NCI-H2081 treated with DMSO at 0.1 percent for 48 hours (cell line): Measurements from ENCODE around the gene OR51B5.
"Not testable (repeated sequence)": the region's sequence is repeated elsewhere in the genome, so short reads cannot be mapped to it uniquely, and the experiment has no call there.

Experiments
- DNase-seq: peaks from one replicate; lab custom pipeline; 2025; lab: John Stamatoyannopoulos, UW

OR51B5 gene

DNA sequence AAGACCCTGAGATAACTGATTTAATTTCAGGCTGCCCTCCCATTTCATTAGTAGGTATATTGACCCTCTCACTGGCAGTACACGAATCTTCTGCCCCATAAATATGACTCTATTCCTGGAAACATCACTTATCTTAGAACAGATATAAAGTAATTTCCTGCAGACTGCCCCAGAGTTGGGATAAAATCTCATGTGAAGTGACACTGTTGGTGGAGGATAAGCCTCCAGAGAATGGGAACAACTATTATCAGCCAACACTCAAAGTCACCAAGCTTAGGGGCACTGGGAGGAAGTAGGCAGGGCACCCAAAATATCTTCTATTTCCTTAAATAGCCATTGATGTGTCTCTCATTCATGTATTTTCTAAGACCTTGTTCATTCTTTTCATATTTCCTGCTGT, 8.2 kb downstream of the OR51B5 start:
- no peak for DNase-seq

GRCh38 chr11:5324197-5324596, 19.1 kb downstream of the OR51B5 start, which contains the start of gene OR51B2:
Gene OR51B2, minus strand, starts transcription at chr11:5324297. Its CDS starts 0 bp downstream, at chr11:5324297.
- DNase-seq = no peak

DNA sequence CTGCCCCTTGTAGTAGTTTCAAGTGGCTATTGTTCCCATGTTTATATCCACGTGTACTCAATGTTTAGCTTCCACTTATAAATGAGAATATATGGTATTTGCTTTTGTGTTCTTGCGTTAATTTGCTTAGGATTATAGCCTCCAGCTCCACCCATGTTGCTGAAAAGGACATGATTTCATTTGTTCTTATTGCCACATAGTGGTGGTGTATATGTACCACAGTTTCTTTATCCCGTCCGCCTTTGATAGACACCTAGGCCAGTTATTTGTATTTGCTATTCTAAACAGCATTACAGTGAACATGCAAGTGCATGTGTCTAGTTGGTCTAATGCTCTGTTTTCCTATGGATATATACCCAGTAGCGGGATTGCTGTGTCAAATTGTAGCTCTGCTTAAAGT, 26.0 kb downstream of the OR51B5 start:
- no peak for DNase-seq

DNA sequence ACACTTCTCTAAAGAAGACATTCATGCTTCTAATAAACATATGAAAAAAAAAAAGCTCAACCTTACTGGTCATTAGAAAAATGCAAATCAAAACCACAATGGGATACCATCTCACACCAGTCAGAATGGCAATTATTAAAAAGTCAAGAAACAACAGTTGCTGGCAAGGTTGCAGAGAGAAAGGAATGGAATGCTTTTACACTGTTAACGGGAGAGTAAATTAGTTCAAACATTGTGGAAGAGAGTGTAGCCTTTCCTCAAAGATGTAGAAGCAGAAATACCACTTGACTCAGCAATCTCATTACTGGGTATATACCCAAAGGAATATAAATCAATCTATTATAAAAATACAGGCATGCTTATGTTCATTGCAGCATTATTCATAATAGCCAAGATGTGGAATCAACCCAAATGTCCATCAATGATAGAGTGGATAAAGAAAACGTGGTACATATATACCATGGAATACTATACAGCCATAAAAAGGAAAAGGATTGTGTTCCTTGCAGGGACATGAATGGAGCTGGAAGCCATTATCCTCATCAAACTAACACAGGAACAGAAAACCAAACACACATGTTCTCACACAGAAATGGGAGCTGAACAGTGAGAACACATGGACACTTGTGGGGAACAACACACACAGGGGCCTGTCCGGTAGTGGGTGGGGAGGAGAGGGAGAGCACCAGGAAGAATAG, 29.8 kb downstream of the OR51B5 start:
- not testable (repeated sequence) for DNase-seq

DNA sequence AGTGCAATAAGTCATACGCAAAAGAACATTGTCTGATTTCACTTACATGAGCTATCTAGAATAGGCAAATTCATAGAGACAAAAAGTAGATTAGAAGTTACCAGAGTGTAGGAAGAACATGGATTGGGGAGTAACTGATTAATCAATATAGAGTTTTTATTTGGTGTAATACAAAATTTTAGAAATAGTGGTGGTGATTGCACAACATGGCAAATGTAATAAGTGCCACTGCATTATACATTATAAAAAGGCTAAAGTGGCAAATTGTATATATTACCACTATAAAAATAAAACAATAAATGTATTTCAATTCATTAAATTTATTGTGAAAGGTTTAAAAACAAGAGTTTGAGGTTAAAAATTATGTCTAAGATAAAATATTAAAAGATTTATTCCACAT, 32.9 kb downstream of the OR51B5 start:
- no peak for DNase-seq

- no peak for DNase-seq
These were observed 35.9 kb downstream of the OR51B5 start for GRCh38 chr11:5307256-5308019.

DNA sequence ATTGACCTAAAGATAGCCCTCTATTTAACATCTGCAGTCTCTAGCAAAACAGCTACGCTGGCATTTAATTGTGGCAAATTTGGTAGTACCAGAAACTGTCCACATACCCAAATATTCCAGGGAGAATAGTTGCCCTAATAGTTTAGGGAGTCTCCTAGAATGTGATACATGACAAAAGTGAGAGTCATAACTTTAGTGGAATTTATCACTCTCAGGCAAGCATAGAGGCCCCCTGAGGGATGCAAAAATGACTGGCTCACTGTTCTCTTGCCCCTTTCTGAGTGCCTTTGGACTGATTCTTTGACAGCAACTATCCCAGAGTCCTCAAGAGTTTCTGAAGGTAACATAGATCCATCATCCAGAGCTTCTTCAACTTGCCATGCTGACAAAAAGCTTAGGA, 39.3 kb downstream of the OR51B5 start:
- DNase-seq = no peak

- no peak for DNase-seq
These were observed 39.7 kb downstream of the OR51B5 start for GRCh38 chr11:5303626-5304025.

GRCh38 chr11:5301846-5302245, 41.5 kb downstream of the OR51B5 start, which contains the start of gene OR51B4:
Gene OR51B4, minus strand, starts transcription at chr11:5301946. Its CDS starts 0 bp downstream, at chr11:5301946.
- no peak for DNase-seq

DNA sequence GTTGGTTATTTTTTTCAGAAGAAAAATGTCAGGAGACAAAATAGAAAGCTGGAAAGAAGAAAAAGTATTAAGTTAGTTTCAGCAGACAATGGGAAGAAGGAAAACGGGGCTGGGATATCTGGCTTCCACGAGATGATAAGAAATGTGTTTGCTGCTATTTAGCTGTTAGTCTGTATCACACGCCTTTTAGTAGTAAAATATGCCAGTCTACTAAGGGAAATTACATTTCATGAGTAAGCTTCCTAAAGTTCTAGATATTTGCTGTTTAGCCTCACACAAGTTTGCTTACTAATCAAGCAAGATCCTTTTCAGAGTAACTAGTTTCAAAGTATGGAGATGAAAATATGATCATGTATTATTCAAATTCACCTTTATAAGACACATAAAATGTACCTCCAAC, 43.1 kb downstream of the OR51B5 start:
- no peak for DNase-seq

- DNase-seq = no peak
These were observed 44.9 kb downstream of the OR51B5 start for GRCh38 chr11:5298451-5298850.

GRCh38 chr11:5297721-5298323, 45.5 kb downstream of the OR51B5 start:
- no peak for DNase-seq

DNA sequence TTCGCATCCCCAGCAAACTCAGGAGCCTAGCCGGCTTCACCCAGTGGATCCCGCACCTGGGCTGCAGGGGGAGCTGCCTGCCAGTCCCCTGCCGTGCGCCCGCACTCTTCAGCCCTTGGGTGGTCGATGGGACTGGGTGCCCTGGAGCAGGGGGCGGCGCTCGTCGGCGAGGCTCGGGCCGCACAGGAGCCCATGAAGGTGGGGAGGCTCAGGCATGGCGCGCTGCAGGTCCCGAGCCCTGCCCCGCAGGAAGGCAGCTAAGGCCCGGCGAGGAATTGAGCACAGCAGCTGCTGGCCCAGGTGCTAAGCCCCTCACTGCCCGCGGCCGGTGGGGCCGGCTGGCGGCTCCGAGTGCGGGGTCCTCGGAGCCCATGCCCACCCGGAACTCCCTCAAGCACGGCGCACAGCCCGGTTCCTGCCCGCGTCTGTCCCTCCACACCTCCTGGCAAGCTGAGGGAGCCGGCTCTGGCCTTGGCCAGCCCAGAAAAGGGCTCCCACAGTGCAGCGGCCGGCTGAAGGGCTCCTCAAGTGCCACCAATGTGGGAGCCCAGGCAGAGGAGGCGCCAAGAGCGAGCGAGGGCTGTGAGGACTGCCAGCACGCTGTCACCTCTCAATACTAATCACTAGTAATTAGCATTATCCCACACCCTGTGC, 48.9 kb downstream of the OR51B5 start:
- not testable (repeated sequence) for DNase-seq

- no peak for DNase-seq
These were observed 50.3 kb downstream of the OR51B5 start for GRCh38 chr11:5293028-5293427.
